HepG2 (cell line): ENCODE data around the gene NEURL3. TPM values are rescaled to one million over a fixed set of nuclear protein-coding genes. Genes with fewer than 3 reads are reported as not detected.

Experiments used
- ARNTL ChIP-seq: sonication (generic); formaldehyde crosslinking; IDR thresholded peaks from 2 replicates; pipeline ENCODE4 v1.4.0; 2020; ENCODE audit warnings: mild to moderate bottlenecking, missing genetic modification reagents
- CEBPB ChIP-seq: IDR thresholded peaks from 2 replicates; pipeline ENCODE4 v1.6.1; 2011; ENCODE audit warnings: low read depth, low read length, improper control_type of control experiment, borderline replicate concordance
- ERF ChIP-seq: IDR thresholded peaks from 2 replicates; pipeline ENCODE4 v1.6.1; 2018; ENCODE audit warnings: missing biosample characterization, missing genetic modification reagents
- FOXK2 ChIP-seq: fragments of 450-650 bp; IDR thresholded peaks from 2 replicates; pipeline ENCODE4 v1.6.1; 2016
- GATA4 ChIP-seq: sonication (generic); IDR thresholded peaks from 2 replicates; pipeline ENCODE4 v1.6.1; 2016; ENCODE audit warnings: antibody characterized with exemption, low read depth, borderline replicate concordance
- IRX3 ChIP-seq: sonication (generic); formaldehyde crosslinking; IDR thresholded peaks from 2 replicates; pipeline ENCODE4 v1.8.1; 2023; ENCODE audit warnings: mild to moderate bottlenecking, low read depth, missing genetic modification reagents, borderline replicate concordance
- NFIB ChIP-seq: sonication (generic); formaldehyde crosslinking; IDR thresholded peaks from 2 replicates; pipeline ENCODE4 v1.9.0; 2021; ENCODE audit warnings: missing genetic modification reagents, mild to moderate bottlenecking, borderline replicate concordance
- NFIC ChIP-seq: IDR thresholded peaks from 2 replicates; pipeline ENCODE4 v1.6.1; 2012; ENCODE audit warnings: mild to moderate bottlenecking, low read length, inconsistent platforms
- NR2F1 ChIP-seq, 2 experiments: fragments of 450-650 bp in 1 of 2; formaldehyde crosslinking in 1 of 2; IDR thresholded peaks; 2 replicates each; pipeline versions ENCODE4 v1.5.0 to v1.6.1; 2016 to 2020; ENCODE audit warnings: mild to moderate bottlenecking in 1 of 2, missing compliant biosample characterization in 1 of 2, missing genetic modification reagents in 1 of 2, moderate library complexity in 1 of 2
- PRDM10 ChIP-seq: sonication (generic); formaldehyde crosslinking; IDR thresholded peaks from 2 replicates; pipeline ENCODE4 v1.4.0; 2020; ENCODE audit warnings: low read depth, missing genetic modification reagents
- RBFOX2 ChIP-seq: fragments of 200-400 bp; formaldehyde crosslinking; IDR thresholded peaks from 2 replicates; pipeline ENCODE4 v1.6.1; 2017; ENCODE audit warnings: low read depth, mild to moderate bottlenecking, low read length
- SMC3 ChIP-seq: IDR thresholded peaks from 2 replicates; pipeline ENCODE4 v1.6.1; 2011; ENCODE audit warnings: low read length, improper control_type of control experiment
- SNAPC2 ChIP-seq: sonication (generic); formaldehyde crosslinking; IDR thresholded peaks from 2 replicates; pipeline ENCODE4 v1.8.1; 2022; ENCODE audit warnings: mild to moderate bottlenecking, missing genetic modification reagents
- TOE1 ChIP-seq: sonication (generic); formaldehyde crosslinking; IDR thresholded peaks from 2 replicates; pipeline ENCODE4 v1.4.0; 2020; ENCODE audit warnings: mild to moderate bottlenecking, missing genetic modification reagents
- U2AF1 ChIP-seq: fragments of 200-400 bp; formaldehyde crosslinking; optimal IDR thresholded peaks from 2 replicates; pipeline ENCODE3; 2017; ENCODE audit warnings: mild to moderate bottlenecking, low read depth, low read length
- XBP1 ChIP-seq: sonication (generic); formaldehyde crosslinking; IDR thresholded peaks from 2 replicates; pipeline ENCODE4 v1.5.0; 2020; ENCODE audit warnings: missing genetic modification reagents
- ZFP82 ChIP-seq: sonication (generic); formaldehyde crosslinking; IDR thresholded peaks from 2 replicates; pipeline ENCODE4 v1.5.1; 2020; ENCODE audit warnings: mild to moderate bottlenecking, missing genetic modification reagents, borderline replicate concordance
- ZFY ChIP-seq: sonication (generic); formaldehyde crosslinking; IDR thresholded peaks from 2 replicates; pipeline ENCODE4 v1.4.0; 2020; ENCODE audit warnings: missing genetic modification reagents
- ZNF280D ChIP-seq: sonication (generic); formaldehyde crosslinking; IDR thresholded peaks from 2 replicates; pipeline ENCODE4 v1.5.1; 2020; ENCODE audit warnings: mild to moderate bottlenecking, missing genetic modification reagents
- ZNF468 ChIP-seq: sonication (generic); formaldehyde crosslinking; IDR thresholded peaks from 2 replicates; pipeline ENCODE4 v1.8.0; 2022; ENCODE audit warnings: mild to moderate bottlenecking, moderate library complexity, missing genetic modification reagents
- ZNF557 ChIP-seq: sonication (generic); formaldehyde crosslinking; IDR thresholded peaks from 2 replicates; pipeline ENCODE4 v1.4.0; 2020; ENCODE audit warnings: missing genetic modification reagents
- ZNF567 ChIP-seq: sonication (generic); formaldehyde crosslinking; IDR thresholded peaks from 2 replicates; pipeline ENCODE4 v1.8.1; 2023; ENCODE audit warnings: mild to moderate bottlenecking, missing genetic modification reagents, borderline replicate concordance
- ZNF720 ChIP-seq: sonication (generic); formaldehyde crosslinking; IDR thresholded peaks from 2 replicates; pipeline ENCODE4 v1.4.0; 2020; ENCODE audit warnings: missing genetic modification reagents
- ZNF883 ChIP-seq: sonication (generic); formaldehyde crosslinking; IDR thresholded peaks from 2 replicates; pipeline ENCODE4 v1.5.1; 2020; ENCODE audit warnings: mild to moderate bottlenecking, missing genetic modification reagents; ENCODE audit errors: not compliant biosample characterization
- polyA plus RNA-seq, 8 experiments: library from polyadenylated mRNA; depleted of rRNA in 3 of 8; stranded (reverse) in 7 of 8; unstranded in 1 of 8; fragments of >200 nt; fragmentation: Illumina TruSeq in 4 of 8; extraction: Trizol in 4 of 8; gene quantifications; 2 replicates each; pipeline versions ENCODE4 v1.2.1 to v1.2.3, GENCODE V29; 2011 to 2016; ENCODE audit warnings: low read depth in 4 of 8, missing spikeins in 1 of 8, mixed read lengths in 1 of 8; ENCODE audit not compliant: insufficient read depth in 1 of 8
- total RNA-seq, 5 experiments: library from RNA; depleted of rRNA; stranded (reverse); fragments of >200 nt; fragmentation: Illumina TruSeq; extraction: Trizol; gene quantifications; 2 replicates each; pipeline ENCODE4 v1.2.3, GENCODE V29; 2016; ENCODE audit warnings: low read depth in 1 of 5
- TF ChIP-seq, protein P1 (sequence below): sonication (generic); formaldehyde crosslinking; IDR thresholded peaks from 2 replicates; pipeline ENCODE4 v1.5.0; 2020; ENCODE audit warnings: missing genetic modification reagents, mild to moderate bottlenecking, borderline replicate concordance

NEURL3 gene
- total and polyA plus RNA-seq, 2 of the 13 experiments (the other 11 are each of a cell fraction or from before 2014, with no cell fraction given), result 0.16 to 1.2 TPM

DNA sequence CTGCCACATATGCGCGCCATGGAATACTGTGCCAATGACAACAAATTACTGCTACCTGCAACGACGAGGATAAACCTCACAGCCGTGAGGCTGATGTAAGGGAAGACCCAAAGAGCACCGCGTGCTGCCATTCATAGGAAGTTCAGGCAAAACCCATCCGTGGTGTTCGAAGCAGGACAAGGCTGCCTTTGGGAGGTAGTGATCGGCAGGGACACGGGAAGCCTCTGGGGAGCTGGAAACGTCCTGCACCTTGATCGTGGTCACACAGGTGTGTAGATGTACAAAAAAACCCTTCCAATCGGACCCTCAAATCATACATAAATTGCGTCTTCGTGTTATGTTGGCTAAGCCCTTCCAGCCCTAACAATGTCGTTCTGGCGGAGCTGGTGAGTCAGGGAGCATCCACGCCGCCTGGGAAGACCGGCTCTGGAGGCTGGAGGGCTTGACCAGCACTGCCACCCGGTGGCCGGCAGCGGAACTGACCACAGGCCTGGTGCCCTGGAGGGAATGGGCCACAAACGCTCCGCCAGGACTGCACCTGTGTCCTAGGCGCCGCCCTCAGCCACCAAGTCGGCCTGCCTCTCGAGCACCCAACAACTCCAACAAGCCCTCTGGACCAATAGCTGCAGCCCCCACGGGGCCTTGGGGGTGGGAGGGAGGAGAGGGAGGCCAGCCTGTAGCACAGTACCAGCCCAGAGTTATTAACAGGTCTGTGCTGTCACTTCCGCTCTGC, 4.1 kb upstream of the NEURL3 start (continued):
- TF ChIP-seq ARNTL (CRISPR knock-in tag), result peak; percentile 32; the same call in 1 of the 2 replicates
- TF ChIP-seq CEBPB, result no peak
- no peak for TF ChIP-seq GATA4
- TF ChIP-seq ZNF468 (CRISPR knock-in tag), result no peak
- TF ChIP-seq SNAPC2 (CRISPR knock-in tag), result no peak
- no peak for TF ChIP-seq PRDM10
- TF ChIP-seq IRX3, result no peak
- no peak for TF ChIP-seq ZNF720 (CRISPR knock-in tag)
- no peak for TF ChIP-seq U2AF1
- TF ChIP-seq, protein P1, sequence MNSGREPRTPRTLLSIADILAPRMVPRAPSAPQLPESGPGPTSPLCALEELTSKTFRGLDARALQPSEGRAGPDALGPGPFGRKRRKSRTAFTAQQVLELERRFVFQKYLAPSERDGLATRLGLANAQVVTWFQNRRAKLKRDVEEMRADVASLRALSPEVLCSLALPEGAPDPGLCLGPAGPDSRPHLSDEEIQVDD (CRISPR knock-in tag), result no peak
- TF ChIP-seq NR2F1 (CRISPR knock-in tag; IDR thresholded peaks at IDR 0.05), result no peak
- TF ChIP-seq NFIB (CRISPR knock-in tag), result no peak
- no peak for TF ChIP-seq XBP1 (CRISPR knock-in tag)
- no peak for TF ChIP-seq ZNF883 (CRISPR knock-in tag)
- TF ChIP-seq TOE1 (CRISPR knock-in tag), result peak; percentile 55; the same call in 1 of the 2 replicates
- no peak for TF ChIP-seq RBFOX2
- TF ChIP-seq ZNF567 (CRISPR knock-in tag), result 0 out of 2 replicates have a peak, but pooled peaks have one; percentile 80
- peak; percentile 77 for TF ChIP-seq ERF (CRISPR knock-in tag)
- TF ChIP-seq ZFP82, result no peak
- peak; percentile 77; the same call in 1 of the 2 replicates for TF ChIP-seq SMC3
- no peak for TF ChIP-seq ZNF280D (CRISPR knock-in tag)
- TF ChIP-seq NFIC, result no peak
- TF ChIP-seq ZFY, result peak; percentile 53; the same call in 1 of the 2 replicates
- TF ChIP-seq FOXK2, result no peak
- TF ChIP-seq ZNF557 (CRISPR knock-in tag), result no peak
